Heart right ventricle (tissue), 16 donors: ENCODE measurements around the gene DPT. TPM values are rescaled to one million over a fixed set of nuclear protein-coding genes. Genes with fewer than 3 reads are reported as not detected.

ENCODE experiments used
- ATAC-seq, 8 donors: fragments of 200-7000 bp; cut with Tn5 transposase; one replicate each; pipeline ENCODE4 v1.9.1; 2020; ENCODE audit warnings: mild to moderate bottlenecking in 8 of 8, moderate library complexity in 8 of 8, moderate number of reproducible peaks in 1 of 8
- DNase-seq, 2 donors: peaks; one replicate each; pipeline ENCODE4 v3.0.0-alpha.2; 2020
- H3K27ac ChIP-seq, 10 donors: fragments of 200-600 bp; sonication (generic) in 2 of 10; one replicate each; pipeline versions ENCODE4 v1.5.0 to v1.8.0; 2020 to 2022; ENCODE audit warnings: mild to moderate bottlenecking in 3 of 10
- H3K27me3 ChIP-seq, 7 donors: fragments of 200-600 bp; one replicate each; pipeline ENCODE4 v1.8.0; 2021 to 2022; ENCODE audit warnings: mild to moderate bottlenecking in 2 of 7
- H3K36me3 ChIP-seq, 9 donors: fragments of 200-600 bp; sonication (generic) in 1 of 9; one replicate each; pipeline versions ENCODE4 v1.5.0 to v1.8.0; 2020 to 2022; ENCODE audit warnings: mild to moderate bottlenecking in 2 of 9
- H3K4me1 ChIP-seq, 9 donors: fragments of 200-600 bp; sonication (generic) in 1 of 9; one replicate each; pipeline versions ENCODE4 v1.5.0 to v1.8.0; 2020 to 2022; ENCODE audit warnings: mild to moderate bottlenecking in 4 of 9
- H3K4me3 ChIP-seq, 10 donors: fragments of 200-600 bp; sonication (generic) in 2 of 10; one replicate each; pipeline versions ENCODE4 v1.5.0 to v1.8.0; 2020 to 2022; ENCODE audit warnings: mild to moderate bottlenecking in 7 of 10, moderate library complexity in 2 of 10
- H3K9me3 ChIP-seq, 11 donors: fragments of 200-600 bp in 10 of 11; sonication (generic) in 2 of 11; one replicate each; pipeline versions ENCODE4 v1.5.0 to v1.8.0; 2013 to 2022; ENCODE audit warnings: mild to moderate bottlenecking in 2 of 11, control low read depth in 1 of 11, moderate library complexity in 1 of 11
- CTCF ChIP-seq, 9 donors: fragments of 200-600 bp; sonication (generic) in 2 of 9; IDR thresholded peaks; one replicate each; pipeline versions ENCODE4 v1.5.0 to v1.8.0; 2021 to 2022; ENCODE audit warnings: antibody characterized with exemption in 9 of 9, mild to moderate bottlenecking in 5 of 9, moderate library complexity in 1 of 9
- WGBS, 2 donors: extraction: QIAGEN DNeasy Blood & Tissue Kit; methylation state at CpG; one replicate each; pipeline ENCODE4 v1.1.7; 2013; ENCODE audit warnings: inconsistent platforms in 1 of 2; 5-methylcytosine and 5-hydroxymethylcytosine counted together
- intact Hi-C, 10 donors: fragments of 100-400 bp; cut with DNase I; formaldehyde crosslinking; loops; one replicate each; pipeline versions ENCODE4 v1.11.1 to v1.14.2; 2022
- long read RNA-seq, 3 donors: library from polyadenylated mRNA; unstranded; transcript quantifications; one replicate each; pipeline ENCODE4 v2.0.0, GENCODE V29; 2020 to 2021
- polyA plus RNA-seq, 2 donors: library from polyadenylated mRNA; stranded (reverse); fragments of 200-250 nt; gene quantifications; one replicate each; pipeline ENCODE4 v1.2.3, GENCODE V29; 2013
- total RNA-seq, 10 donors: library from RNA; stranded (reverse); fragmentation: NEBNext Ultra II Directional in 3 of 10; extraction: Animal tissue kit (Norgen Biotek cat#: 25700) in 3 of 10; gene quantifications; one replicate each; pipeline versions ENCODE4 v1.2.1 to v1.2.4, GENCODE V29; 2021 to 2023
- donor health status: Arrhythmogenic right ventricular cardiomyopathy.
- donor health status: ischemic (EF 13 %, LVEDD 7.1; RV severe dilation, severe dysfunction).
- donor health status: healthy with polysubstance abuse.
- donor health status: DM: no; HTN: yes; CAD: no.
- donor health status: DM: no; HTN: no; CAD: no.
- donor health status: ischemic (EF 25% LVEDD 6.9; RV normal size, moderate dysfunction).
- donor health status: ischemic (EF 25% LVEDD 5.7; RV mildly dilated, moderate dysfunction).
- donor health status: healthy.
- donor health status: DM: yes; HTN: yes; CAD: no.
- donor health status: Ischemic cardiomyopathy.
- donor health status: ischemic (EF 35%, LVEDD 5.7; RV mildly dilated, moderate dysfunction).
- donor health status: nonischemic (EF 11% LVEDD 7.7; RV severe dilation, severe dysfunction).
- donor health status: DM: yes; HTN: yes; CAD: no.
- donor health status: PGD.
- donor health status: ischemic (EF 29% LVEDD 5.4; RV normal size, mild dysfunction).
- donor health status: nonischemic (EF 23%, LVEDD 6.1; RV moderate dilation, normal function).

DPT gene
- total RNA-seq (10 to 100 TPM; 25.4 to 61.2 (median 39.3) TPM), polyA plus RNA-seq (10 to 100 TPM; 28.8 to 74.1 TPM)
- long read RNA-seq, donor 1, transcript DPT-201 (4 exons, 1,786 nt): major isoform, 66 of 70 reads
- long read RNA-seq, donor 1, partial matches to known transcripts: 0 of 70 reads
- long read RNA-seq, donor 1, other reads (novel, unspliced or antisense): 4 of 70 reads
- long read RNA-seq, donor 2, transcript DPT-201 (4 exons, 1,786 nt): major isoform, 128 of 135 reads
- long read RNA-seq, donor 2, partial matches to known transcripts: 1 of 135 reads
- long read RNA-seq, donor 2, other reads (novel, unspliced or antisense): 6 of 135 reads
- long read RNA-seq, donor 3, transcript DPT-201 (4 exons, 1,786 nt): major isoform, 229 of 234 reads
- long read RNA-seq, donor 3, partial matches to known transcripts: 1 of 234 reads
- long read RNA-seq, donor 3, other reads (novel, unspliced or antisense): 4 of 234 reads

- ATAC-seq (peak; percentile 31 to 84 (median 80)), DNase-seq (peak; percentile 20 to 44)
- no peaks in the 10 kb centered on the region for H3K9me3 ChIP-seq
- 68 to 77% methylated on average over 14 of the region's 14 CpGs for WGBS, 2 donors
- H3K4me1 ChIP-seq: peaks cover 0 to 6% (median 0%) of the 10 kb centered on the region in 9 donors
- intact Hi-C loops: loop anchor here in 2 of 10 donors (5.0 to 10.0 kb wide), 3 partner anchors 39 to 376 kb away; partner anchors contain the start of gene ATP1B1 (in 1 of the 2)
- no peaks in the 10 kb centered on the region for H3K27me3 ChIP-seq
- no peaks in the 10 kb centered on the region for H3K36me3 ChIP-seq
- H3K4me3 ChIP-seq: peak within 1 kb of the TSS in 8 of 10 donors; percentile 31 to 55 (median 50)
- H3K27ac ChIP-seq: peak within 1 kb of the TSS in 8 of 10 donors; percentile 43 to 73 (median 63)
- no peak for TF ChIP-seq CTCF (IDR thresholded peaks at IDR 0.05)
Measured at GRCh38 chr1:168728473-168729404, at the start of gene DPT. TSS of gene DPT (minus strand) at chr1:168729206. CDS start at chr1:168729174, 32 bp downstream.

- H3K4me1 ChIP-seq: peaks cover 0 to 25% (median 5%) of the 10 kb centered on the region in 9 donors
- TF ChIP-seq CTCF (IDR thresholded peaks at IDR 0.05): no peak
- H3K9me3 ChIP-seq: no peaks in the 10 kb centered on the region
- no peaks in the 10 kb centered on the region for H3K27me3 ChIP-seq
- intact Hi-C loops: no loop called here
- WGBS, 2 donors: 92 to 95% methylated on average over 3 of the region's 3 CpGs
- no peak overlapping the region for H3K27ac ChIP-seq
- H3K4me3 ChIP-seq: no peak overlapping the region
- DNase-seq (no peak), ATAC-seq (no peak)
- H3K36me3 ChIP-seq: no peaks in the 10 kb centered on the region
Measured at GRCh38 chr1:168775366-168775765, 46.4 kb upstream of the DPT start.

GRCh38 chr1:168774241-168774640 lies 45.2 kb upstream of the DPT start:
- H3K4me3 ChIP-seq: no peak overlapping the region
- intact Hi-C loops: loop anchor here in 1 of 10 donors (5.0 kb wide), 2 partner anchors 48 to 333 kb away; partner anchors contain the start of gene ATP1B1
- ATAC-seq: peak; percentile 93 to 100 (median 97)
- peak overlapping the region in 3 of 10 donors; percentile 0 to 30 (median 22) for H3K27ac ChIP-seq
- no peak for TF ChIP-seq CTCF (IDR thresholded peaks at IDR 0.05)
- peaks cover 0 to 25% (median 5%) of the 10 kb centered on the region in 9 donors for H3K4me1 ChIP-seq
- H3K36me3 ChIP-seq: no peaks in the 10 kb centered on the region
- H3K27me3 ChIP-seq: no peaks in the 10 kb centered on the region
- WGBS, 2 donors: 22 to 63% methylated on average over 1 of the region's 1 CpG
- peak; percentile 56 for DNase-seq
- no peaks in the 10 kb centered on the region for H3K9me3 ChIP-seq
